Fibroblast of lung (primary cell): ENCODE measurements around the gene LGALSL. TPM values are rescaled to one million over a fixed set of nuclear protein-coding genes. Genes with fewer than 3 reads are reported as not detected.

ENCODE experiments used
- DNase-seq, 2 donors: peaks; one replicate each; pipeline versions ENCODE4 v3.0.0 to v3.0.0-alpha.2; 2010; ENCODE audit warnings: low read depth in 2 of 2
- H2AFZ ChIP-seq: 2 replicates; pipeline ENCODE4 v1.5.1; 2012; ENCODE audit warnings: low read length, control low read depth, inconsistent platforms
- H3K27ac ChIP-seq: 2 replicates; pipeline ENCODE4 v1.5.1; 2011; ENCODE audit warnings: low read length, control low read depth; ENCODE audit not compliant: insufficient read depth
- H3K27me3 ChIP-seq: 2 replicates; pipeline ENCODE4 v1.5.1; 2011; ENCODE audit warnings: mild to moderate bottlenecking, low read length; ENCODE audit not compliant: control insufficient read depth, insufficient read depth
- H3K36me3 ChIP-seq: 2 replicates; pipeline ENCODE4 v1.5.1; 2011; ENCODE audit warnings: low read length; ENCODE audit not compliant: control insufficient read depth, insufficient read depth
- H3K4me1 ChIP-seq: 2 replicates; pipeline ENCODE4 v1.5.1; 2011; ENCODE audit warnings: low read length; ENCODE audit not compliant: control insufficient read depth, insufficient read depth; ENCODE audit errors: extremely low read depth
- H3K4me2 ChIP-seq: 2 replicates; pipeline ENCODE4 v1.5.1; 2011; ENCODE audit warnings: low read length, control low read depth; ENCODE audit not compliant: insufficient read depth; ENCODE audit errors: extremely low read depth
- H3K4me3 ChIP-seq, 4 experiments: fragments of 200-600 bp in 1 of 4; sonication (generic) in 1 of 4; replicated peaks in 1 of 4; 2 replicates each; pipeline ENCODE4 v1.5.1; 2011 to 2016; ENCODE audit warnings: low read length in 4 of 4, low read depth in 3 of 4, mild to moderate bottlenecking in 3 of 4, control low read depth in 2 of 4, inconsistent platforms in 1 of 4, mixed read lengths in 1 of 4; ENCODE audit not compliant: insufficient read depth in 1 of 4; ENCODE audit errors: control extremely low read depth in 1 of 4
- H3K79me2 ChIP-seq: 2 replicates; pipeline ENCODE4 v1.5.1; 2012; ENCODE audit warnings: mild to moderate bottlenecking, low read length, inconsistent platforms; ENCODE audit not compliant: control insufficient read depth, insufficient read depth
- H3K9ac ChIP-seq: 2 replicates; pipeline ENCODE4 v1.5.1; 2011; ENCODE audit warnings: mild to moderate bottlenecking, low read length, control low read depth; ENCODE audit not compliant: insufficient read depth
- H3K9me3 ChIP-seq: 2 replicates; pipeline ENCODE4 v1.5.1; 2012; ENCODE audit warnings: low read depth, low read length; ENCODE audit not compliant: control insufficient read depth, insufficient read depth
- H4K20me1 ChIP-seq: 2 replicates; pipeline ENCODE4 v1.5.1; 2011; ENCODE audit warnings: low read length; ENCODE audit not compliant: control insufficient read depth, insufficient read depth; ENCODE audit errors: extremely low read depth
- EZH2 ChIP-seq: IDR thresholded peaks from 2 replicates; pipeline ENCODE4 v1.5.1; 2012; ENCODE audit warnings: low read length, control low read depth, mild to moderate bottlenecking; ENCODE audit errors: missing control alignments
- polyA plus RNA-seq, 2 donors: library from polyadenylated mRNA; depleted of rRNA in 1 of 2; stranded (reverse) in 1 of 2; unstranded in 1 of 2; fragments of >200 nt; gene quantifications; 2 replicates each; pipeline ENCODE4 v1.2.1, GENCODE V29; 2011 to 2012; ENCODE audit warnings: missing spikeins in 1 of 2
- total RNA-seq: library from RNA; depleted of rRNA; stranded (reverse); fragments of >200 nt; gene quantifications from 2 replicates; pipeline ENCODE4 v1.2.1, GENCODE V29; 2014
- TF ChIP-seq, protein P1 (sequence below), 2 donors: IDR thresholded peaks in 1 of 2; conservative IDR thresholded peaks in 1 of 2; 1 replicate in 1 of 2; 2 replicates in 1 of 2; pipeline ENCODE4 v1.5.1; 2011 to 2012; ENCODE audit warnings: low read length in 2 of 2, control low read depth in 1 of 2, inconsistent platforms in 1 of 2, low read depth in 1 of 2, mild to moderate bottlenecking in 1 of 2

Gene LGALSL
- total and polyA plus RNA-seq, 2 donors (not counting 1 experiment from before 2014, with no cell fraction given) = 3.1 to 5.7 TPM

DNA sequence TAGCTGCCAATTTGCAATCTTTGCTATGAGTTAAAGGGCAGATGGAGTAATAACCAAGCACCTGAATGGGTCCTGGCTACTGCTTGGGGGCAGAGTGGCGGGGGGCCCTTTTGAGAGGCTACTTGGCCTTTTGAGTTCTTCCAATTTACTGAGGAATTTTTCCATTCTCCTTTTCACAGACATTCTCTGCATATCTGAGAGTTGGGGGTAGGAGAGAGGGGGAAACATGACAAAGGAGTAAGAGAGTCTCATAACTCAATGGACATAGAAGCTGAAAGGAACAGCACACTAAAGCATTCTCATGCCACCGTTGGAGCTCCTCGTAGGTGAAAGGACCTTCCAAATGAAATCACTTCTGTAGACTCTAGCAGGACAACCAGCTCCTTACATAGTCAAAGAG, 16.1 kb downstream of the LGALSL start:
- peaks cover 21% of the 10 kb centered on the region for H3K27me3 ChIP-seq

DNA sequence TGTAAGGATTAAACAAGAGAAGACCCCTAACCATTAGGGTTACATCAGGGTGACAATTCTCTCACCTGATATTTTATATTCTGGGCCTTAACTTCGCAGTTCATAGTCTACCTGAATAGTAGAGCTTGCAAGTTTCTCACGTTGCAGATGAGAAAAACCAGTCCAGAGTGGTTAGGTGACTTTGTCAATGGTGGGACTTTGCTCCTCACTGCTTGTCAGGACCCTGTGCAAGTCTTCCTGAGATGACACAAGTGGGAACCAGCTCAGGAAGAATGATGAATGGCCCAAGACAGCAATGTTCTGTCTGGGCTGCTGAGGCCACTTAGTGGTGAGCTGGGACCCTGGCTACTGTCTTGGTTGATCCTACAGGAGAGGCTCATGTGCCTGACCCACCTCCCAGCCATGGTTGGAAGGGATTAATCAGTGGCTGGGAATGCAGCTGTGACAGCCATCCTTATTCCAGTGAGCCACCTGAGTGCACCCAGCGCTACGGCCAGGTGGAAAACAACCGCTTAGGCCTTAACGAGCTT, 16.9 kb downstream of the LGALSL start:
- no peak overlapping the region for H3K27ac ChIP-seq
- no peaks in the 10 kb centered on the region for H3K4me1 ChIP-seq
- no peak for TF ChIP-seq EZH2
- TF ChIP-seq, protein P1, sequence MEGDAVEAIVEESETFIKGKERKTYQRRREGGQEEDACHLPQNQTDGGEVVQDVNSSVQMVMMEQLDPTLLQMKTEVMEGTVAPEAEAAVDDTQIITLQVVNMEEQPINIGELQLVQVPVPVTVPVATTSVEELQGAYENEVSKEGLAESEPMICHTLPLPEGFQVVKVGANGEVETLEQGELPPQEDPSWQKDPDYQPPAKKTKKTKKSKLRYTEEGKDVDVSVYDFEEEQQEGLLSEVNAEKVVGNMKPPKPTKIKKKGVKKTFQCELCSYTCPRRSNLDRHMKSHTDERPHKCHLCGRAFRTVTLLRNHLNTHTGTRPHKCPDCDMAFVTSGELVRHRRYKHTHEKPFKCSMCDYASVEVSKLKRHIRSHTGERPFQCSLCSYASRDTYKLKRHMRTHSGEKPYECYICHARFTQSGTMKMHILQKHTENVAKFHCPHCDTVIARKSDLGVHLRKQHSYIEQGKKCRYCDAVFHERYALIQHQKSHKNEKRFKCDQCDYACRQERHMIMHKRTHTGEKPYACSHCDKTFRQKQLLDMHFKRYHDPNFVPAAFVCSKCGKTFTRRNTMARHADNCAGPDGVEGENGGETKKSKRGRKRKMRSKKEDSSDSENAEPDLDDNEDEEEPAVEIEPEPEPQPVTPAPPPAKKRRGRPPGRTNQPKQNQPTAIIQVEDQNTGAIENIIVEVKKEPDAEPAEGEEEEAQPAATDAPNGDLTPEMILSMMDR (conservative IDR thresholded peaks at IDR 0.05 in 1 of 2, IDR thresholded peaks at IDR 0.05 in 1 of 2; ENCODE audit: low read depth in 1 of 2, low read length in 2 of 2) = no peak
- no peaks in the 10 kb centered on the region for H4K20me1 ChIP-seq
- H3K9ac ChIP-seq = no peak overlapping the region
- DNase-seq = no peak
- H2AFZ ChIP-seq = no peak overlapping the region
- no peaks in the 10 kb centered on the region for H3K9me3 ChIP-seq
- no peak overlapping the region for H3K4me2 ChIP-seq
- H3K79me2 ChIP-seq = no peaks in the 10 kb centered on the region
- no peak overlapping the region for H3K4me3 ChIP-seq
- peaks cover 19% of the 10 kb centered on the region for H3K27me3 ChIP-seq
- H3K36me3 ChIP-seq = no peaks in the 10 kb centered on the region

More for the DNA sequence above, 16.1 kb downstream of the LGALSL start:
- no peak overlapping the region for H3K9ac ChIP-seq
- no peak overlapping the region for H3K27ac ChIP-seq
- no peaks in the 10 kb centered on the region for H3K79me2 ChIP-seq
- no peak for TF ChIP-seq EZH2
- TF ChIP-seq, protein P1 (conservative IDR thresholded peaks at IDR 0.05 in 1 of 2, IDR thresholded peaks at IDR 0.05 in 1 of 2; ENCODE audit: low read depth in 1 of 2, low read length in 2 of 2) = no peak
- H3K4me3 ChIP-seq = no peak overlapping the region
- H4K20me1 ChIP-seq = no peaks in the 10 kb centered on the region
- no peak for DNase-seq
- H3K36me3 ChIP-seq = no peaks in the 10 kb centered on the region
- H3K9me3 ChIP-seq = no peaks in the 10 kb centered on the region
- no peak overlapping the region for H3K4me2 ChIP-seq
- H2AFZ ChIP-seq = no peak overlapping the region
- H3K4me1 ChIP-seq = no peaks in the 10 kb centered on the region

DNA sequence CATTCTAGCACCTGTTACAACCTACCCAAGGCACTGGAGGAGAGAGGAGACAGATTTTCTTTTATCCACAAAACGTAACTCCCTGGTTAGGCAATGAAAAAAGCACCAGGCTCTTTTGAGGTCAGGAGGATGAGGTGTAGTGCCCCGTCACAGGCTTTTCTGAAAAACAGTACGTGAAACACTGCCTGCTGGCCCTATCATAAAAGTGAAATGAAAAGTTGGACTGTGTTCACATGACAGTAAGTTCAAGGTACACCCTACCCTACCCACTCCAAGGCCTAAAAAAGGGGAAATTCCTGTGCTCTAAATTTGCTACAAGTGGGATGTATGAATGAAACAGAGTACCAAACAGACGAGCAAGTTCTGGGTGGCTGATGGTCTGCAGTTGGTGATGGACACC, 17.6 kb downstream of the LGALSL start:
- no peaks in the 10 kb centered on the region for H3K4me1 ChIP-seq
- H3K27ac ChIP-seq = no peak overlapping the region
- H3K4me2 ChIP-seq = no peak overlapping the region
- no peak overlapping the region for H3K9ac ChIP-seq
- no peaks in the 10 kb centered on the region for H4K20me1 ChIP-seq
- H3K79me2 ChIP-seq = no peaks in the 10 kb centered on the region
- no peak for DNase-seq
- no peak overlapping the region for H2AFZ ChIP-seq
- peaks cover 18% of the 10 kb centered on the region for H3K27me3 ChIP-seq
- H3K9me3 ChIP-seq = no peaks in the 10 kb centered on the region
- no peak for TF ChIP-seq EZH2
- TF ChIP-seq, protein P1 (conservative IDR thresholded peaks at IDR 0.05 in 1 of 2, IDR thresholded peaks at IDR 0.05 in 1 of 2; ENCODE audit: low read depth in 1 of 2, low read length in 2 of 2) = no peak
- H3K36me3 ChIP-seq = no peaks in the 10 kb centered on the region
- no peak overlapping the region for H3K4me3 ChIP-seq
